Suppressor macrophage treated with lipopolysaccharide for 1 hour (primary cell): ENCODE data around the gene L3MBTL1.

Experiments
- DNase-seq, 3 donors: peaks; one replicate each; pipeline ENCODE4 v3.0.0-alpha.2; 2020 to 2022

L3MBTL1 gene

GRCh38 chr20:43536041-43536816 lies 28.7 kb downstream of the L3MBTL1 start:
- DNase-seq = no peak

- DNase-seq = no peak
These were observed 29.4 kb downstream of the L3MBTL1 start for GRCh38 chr20:43536817-43537440.

GRCh38 chr20:43537921-43538877 lies 30.7 kb downstream of the L3MBTL1 start:
- peak; percentile 66 to 71 (median 69) for DNase-seq

- DNase-seq = peak in 1 of 3 donors; percentile 24
These were observed 31.6 kb downstream of the L3MBTL1 start for GRCh38 chr20:43538878-43539700.

- no peak for DNase-seq
These were observed 32.6 kb downstream of the L3MBTL1 start for GRCh38 chr20:43539975-43540672.

GRCh38 chr20:43540673-43541060 lies 33.2 kb downstream of the L3MBTL1 start:
- DNase-seq = no peak

GRCh38 chr20:43541214-43541613 lies 33.7 kb downstream of the L3MBTL1 start:
- DNase-seq = no peak

GRCh38 chr20:43542161-43542560 lies 34.7 kb downstream of the L3MBTL1 start:
- no peak for DNase-seq

- no peak for DNase-seq
These were observed 35.2 kb downstream of the L3MBTL1 start for GRCh38 chr20:43542674-43543073.

- no peak for DNase-seq
These were observed 35.6 kb downstream of the L3MBTL1 start for GRCh38 chr20:43543138-43543537.

GRCh38 chr20:43544501-43544900 lies 37.0 kb downstream of the L3MBTL1 start:
- DNase-seq = no peak

- no peak for DNase-seq
These were observed 38.5 kb downstream of the L3MBTL1 start for GRCh38 chr20:43545837-43546578.

- no peak for DNase-seq
These were observed 40.9 kb downstream of the L3MBTL1 start for GRCh38 chr20:43548273-43548880.

- DNase-seq = no peak
These were observed 42.0 kb downstream of the L3MBTL1 start for GRCh38 chr20:43549416-43550065.

- DNase-seq = no peak
These were observed 43.0 kb downstream of the L3MBTL1 start for GRCh38 chr20:43550456-43550855.

GRCh38 chr20:43554369-43554768 lies 46.9 kb downstream of the L3MBTL1 start:
- no peak for DNase-seq

GRCh38 chr20:43558412-43559146 lies 51.1 kb downstream of the L3MBTL1 start, which contains the start of gene SGK2:
TSS of gene SGK2 (plus strand) at chr20:43559027. CDS start at chr20:43566496, 7,469 bp downstream.
- peak; percentile 53 to 59 (median 54) for DNase-seq

- no peak for DNase-seq
These were observed 51.9 kb downstream of the L3MBTL1 start for GRCh38 chr20:43559147-43559987.
